Endometrium (tissue), 2 donors: ENCODE results near the gene SCN1B.
"Not testable (repeated sequence)": the region's sequence is repeated elsewhere in the genome, so short reads cannot be mapped to it uniquely, and the experiment has no call there.

Source experiments
- FAIRE-seq: peaks from 2 replicates; lab custom pipeline; 2012; peaks lifted over from hg19 to GRCh38; lab: Jason Lieb, UNC
- donor health status: control.
- donor health status: control.

The SCN1B gene

GRCh38 chr19:35000647-35001501, 29.4 kb upstream of the SCN1B start:
- FAIRE-seq, result no peak

- no peak for FAIRE-seq
These were observed 28.2 kb upstream of the SCN1B start for GRCh38 chr19:35002037-35002535.

GRCh38 chr19:35004517-35005255, 25.6 kb upstream of the SCN1B start:
- FAIRE-seq, result no peak

GRCh38 chr19:35005256-35005977, 24.9 kb upstream of the SCN1B start:
- no peak for FAIRE-seq

GRCh38 chr19:35006007-35006341, 24.3 kb upstream of the SCN1B start:
- not testable (repeated sequence) for FAIRE-seq

- no peak for FAIRE-seq
These were observed 23.8 kb upstream of the SCN1B start for GRCh38 chr19:35006342-35006998.

- no peak for FAIRE-seq
These were observed 23.3 kb upstream of the SCN1B start for GRCh38 chr19:35006999-35007365.

- FAIRE-seq, result not testable (repeated sequence)
These were observed 22.8 kb upstream of the SCN1B start for GRCh38 chr19:35007427-35007826.

GRCh38 chr19:35008891-35009341, 21.4 kb upstream of the SCN1B start:
- no peak for FAIRE-seq

- FAIRE-seq, result no peak
These were observed 20.6 kb upstream of the SCN1B start for GRCh38 chr19:35009424-35010415.

- FAIRE-seq, result no peak
These were observed 19.1 kb upstream of the SCN1B start for GRCh38 chr19:35011091-35011689.

GRCh38 chr19:35011737-35012682, 18.3 kb upstream of the SCN1B start:
- FAIRE-seq, result no peak

- no peak for FAIRE-seq
These were observed 17.0 kb upstream of the SCN1B start for GRCh38 chr19:35013041-35013819.

- FAIRE-seq, result no peak
These were observed 16.2 kb upstream of the SCN1B start for GRCh38 chr19:35013820-35014754.

GRCh38 chr19:35014774-35015173, 15.5 kb upstream of the SCN1B start:
- FAIRE-seq, result not testable (repeated sequence)

- FAIRE-seq, result no peak
These were observed 14.9 kb upstream of the SCN1B start for GRCh38 chr19:35015270-35015953.

GRCh38 chr19:35015954-35016351, 14.3 kb upstream of the SCN1B start:
- no peak for FAIRE-seq
